Measurements from ENCODE around the gene AKT1S1. TPM values are rescaled to one million over a fixed set of nuclear protein-coding genes. Genes with fewer than 3 reads are reported as not detected.

AKT1S1 gene
- polyA plus RNA-seq, 1 experiment = 42.0 TPM

DNA sequence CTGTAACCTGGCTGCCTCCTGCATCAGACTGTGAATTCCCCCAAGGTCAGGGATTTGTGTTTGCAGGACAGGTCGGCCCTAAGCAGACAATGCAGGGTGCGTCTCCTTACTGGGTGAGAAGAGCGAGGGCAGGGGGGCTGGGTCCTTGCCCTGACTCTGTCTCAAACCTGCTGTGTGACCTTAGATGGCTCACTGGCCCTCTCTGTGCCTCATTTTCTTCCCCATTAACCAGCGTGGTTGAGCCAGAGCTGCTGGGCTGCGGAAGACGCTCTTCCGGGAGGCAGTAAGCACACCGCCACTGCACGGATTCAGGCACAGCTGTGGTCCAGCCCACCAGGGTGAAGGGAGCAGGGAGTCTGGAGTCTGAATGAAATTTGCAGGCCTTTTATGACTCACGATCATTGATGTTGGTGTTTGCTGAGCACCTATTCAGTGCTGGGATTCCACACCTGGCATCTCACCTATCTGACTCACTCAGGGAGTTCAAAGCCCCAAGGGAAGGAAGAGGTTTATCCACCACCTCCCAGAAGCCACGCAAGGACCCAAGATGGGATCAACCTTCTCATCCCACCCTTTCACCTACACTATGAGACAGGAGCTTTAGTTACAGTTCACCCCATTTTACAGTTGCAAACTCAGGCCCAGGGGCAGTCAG is 2.5 kb downstream of the AKT1S1 start:
- TF ChIP-seq, protein P1, sequence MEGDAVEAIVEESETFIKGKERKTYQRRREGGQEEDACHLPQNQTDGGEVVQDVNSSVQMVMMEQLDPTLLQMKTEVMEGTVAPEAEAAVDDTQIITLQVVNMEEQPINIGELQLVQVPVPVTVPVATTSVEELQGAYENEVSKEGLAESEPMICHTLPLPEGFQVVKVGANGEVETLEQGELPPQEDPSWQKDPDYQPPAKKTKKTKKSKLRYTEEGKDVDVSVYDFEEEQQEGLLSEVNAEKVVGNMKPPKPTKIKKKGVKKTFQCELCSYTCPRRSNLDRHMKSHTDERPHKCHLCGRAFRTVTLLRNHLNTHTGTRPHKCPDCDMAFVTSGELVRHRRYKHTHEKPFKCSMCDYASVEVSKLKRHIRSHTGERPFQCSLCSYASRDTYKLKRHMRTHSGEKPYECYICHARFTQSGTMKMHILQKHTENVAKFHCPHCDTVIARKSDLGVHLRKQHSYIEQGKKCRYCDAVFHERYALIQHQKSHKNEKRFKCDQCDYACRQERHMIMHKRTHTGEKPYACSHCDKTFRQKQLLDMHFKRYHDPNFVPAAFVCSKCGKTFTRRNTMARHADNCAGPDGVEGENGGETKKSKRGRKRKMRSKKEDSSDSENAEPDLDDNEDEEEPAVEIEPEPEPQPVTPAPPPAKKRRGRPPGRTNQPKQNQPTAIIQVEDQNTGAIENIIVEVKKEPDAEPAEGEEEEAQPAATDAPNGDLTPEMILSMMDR (IDR thresholded peaks at IDR 0.05; ENCODE audit: insufficient read depth, low read depth, low read length) = no peak
- DNase-seq (ENCODE audit: low read depth) = no peak
- H3K4me3 ChIP-seq (ENCODE audit: low read depth, low read length) = no peak overlapping the region
- POLR2A ChIA-PET = no interaction called here
- H3K36me3 ChIP-seq (ENCODE audit: control insufficient read depth, insufficient read depth, low read length) = peaks cover 5% of the 10 kb centered on the region
- H3K27me3 ChIP-seq (ENCODE audit: control insufficient read depth, insufficient read depth, low read length) = no peaks in the 10 kb centered on the region
- CTCF ChIA-PET = no interaction called here

DNA sequence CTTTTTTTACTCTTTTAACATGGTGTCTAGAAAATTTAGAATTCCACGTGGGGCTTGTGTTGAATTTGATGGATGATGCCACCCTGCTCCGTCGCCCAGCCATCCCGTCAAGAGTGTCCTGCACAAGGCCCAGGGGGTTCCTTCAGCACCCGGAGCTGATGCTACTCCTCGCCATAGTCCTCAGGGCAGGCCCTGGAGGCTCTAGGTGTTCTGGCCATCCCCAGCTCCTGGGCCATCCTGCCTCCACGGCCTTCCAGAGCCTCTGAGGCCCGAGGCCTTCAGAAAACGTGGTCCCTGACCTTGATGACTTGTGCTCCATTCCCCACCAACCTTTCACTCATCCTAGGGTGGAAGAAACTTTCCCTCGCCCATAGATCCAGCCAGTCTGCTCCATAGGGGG is 3.3 kb downstream of the AKT1S1 start:
- POLR2A ChIA-PET = no interaction called here
- TF ChIP-seq, protein P1 (IDR thresholded peaks at IDR 0.05; ENCODE audit: insufficient read depth, low read depth, low read length) = no peak
- no peak for DNase-seq (ENCODE audit: low read depth)
- H3K36me3 ChIP-seq (ENCODE audit: control insufficient read depth, insufficient read depth, low read length) = peaks cover 3% of the 10 kb centered on the region; the same call in 1 of the 2 replicates
- no peaks in the 10 kb centered on the region for H3K27me3 ChIP-seq (ENCODE audit: control insufficient read depth, insufficient read depth, low read length)
- H3K4me3 ChIP-seq (ENCODE audit: low read depth, low read length) = no peak overlapping the region
- CTCF ChIA-PET = no interaction called here

DNA sequence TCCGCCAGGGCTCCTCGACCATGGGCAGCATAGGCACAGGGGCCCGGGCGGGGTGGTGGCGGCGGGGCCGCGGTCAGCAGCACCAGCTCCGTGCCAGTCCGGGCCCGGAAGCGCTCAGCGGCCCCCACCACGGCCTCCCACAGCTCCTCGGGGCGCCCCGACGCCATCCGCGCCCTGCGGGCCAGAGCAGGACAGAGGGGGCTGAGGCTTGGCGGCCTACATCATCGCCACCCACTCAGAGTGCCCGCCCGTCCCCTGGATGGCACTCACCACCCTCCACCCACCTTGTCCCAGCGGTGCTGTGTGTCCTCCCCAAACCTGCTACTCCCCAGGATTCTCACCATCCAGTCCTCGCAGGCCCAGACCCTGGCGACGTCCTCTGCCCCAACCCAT is 4.0 kb downstream of the AKT1S1 start:
- ChIA-PET POLR2A (no interaction called here), CTCF (no interaction called here)
- Histone ChIP-seq H3K4me3 (ENCODE audit: low read depth, low read length) (no peak overlapping the region), H3K27me3 (ENCODE audit: control insufficient read depth, insufficient read depth, low read length) (no peaks in the 10 kb centered on the region), H3K36me3 (ENCODE audit: control insufficient read depth, insufficient read depth, low read length) (peaks cover 3% of the 10 kb centered on the region; the same call in 1 of the 2 replicates)
- TF ChIP-seq, protein P1 (IDR thresholded peaks at IDR 0.05; ENCODE audit: insufficient read depth, low read depth, low read length) = no peak
- no peak for DNase-seq (ENCODE audit: low read depth)

DNA sequence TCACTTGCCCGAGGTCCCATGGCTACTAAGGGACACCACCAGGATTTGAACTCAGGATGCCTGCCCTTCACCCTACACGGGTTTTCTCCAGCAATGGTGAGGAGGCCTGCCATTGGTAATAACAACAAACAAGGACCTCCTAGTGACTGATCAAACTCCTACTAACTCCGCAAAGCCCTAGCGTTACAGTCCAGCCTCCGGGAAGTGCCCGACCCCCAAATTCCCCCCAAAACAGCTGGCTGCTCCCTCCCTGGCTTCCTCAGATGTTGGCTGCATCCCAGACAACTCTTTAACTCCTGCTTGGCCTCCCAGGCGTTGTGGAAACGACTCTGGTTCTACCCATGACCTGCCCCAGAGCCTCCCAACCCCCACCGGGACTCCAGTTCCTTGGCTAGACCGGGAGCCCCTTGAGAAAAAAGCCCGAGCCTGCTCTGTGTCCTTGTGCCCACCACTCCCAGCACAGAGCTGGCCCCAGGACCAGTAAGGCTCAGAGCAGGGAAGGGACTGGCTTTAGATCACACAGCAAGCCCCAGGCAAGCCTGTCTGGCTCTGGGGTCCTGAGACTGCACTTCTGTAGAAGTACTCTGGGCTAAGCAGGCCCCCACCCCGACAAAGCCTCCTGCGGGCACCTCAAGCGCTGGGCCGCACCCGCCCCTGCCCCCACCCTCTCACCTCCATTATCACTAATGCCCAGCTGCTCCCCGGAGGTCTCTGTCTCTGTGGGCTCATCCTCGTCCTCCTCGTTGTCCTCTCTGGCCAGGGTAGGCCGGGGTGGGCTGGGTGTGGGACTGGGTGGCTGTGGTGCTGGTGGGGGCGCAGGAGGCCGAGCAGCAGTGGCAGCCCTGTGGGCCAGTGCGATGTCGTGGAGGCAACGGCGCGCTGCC is 4.7 kb downstream of the AKT1S1 start:
- TF ChIP-seq, protein P1 (IDR thresholded peaks at IDR 0.05; ENCODE audit: insufficient read depth, low read depth, low read length) = no peak
- no peak for DNase-seq (ENCODE audit: low read depth)
- H3K4me3 ChIP-seq (ENCODE audit: low read depth, low read length) = no peak overlapping the region
- H3K27me3 ChIP-seq (ENCODE audit: control insufficient read depth, insufficient read depth, low read length) = no peaks in the 10 kb centered on the region
- ChIA-PET POLR2A (no interaction called here), CTCF (no interaction called here)
- peaks cover 3% of the 10 kb centered on the region; the same call in 1 of the 2 replicates for H3K36me3 ChIP-seq (ENCODE audit: control insufficient read depth, insufficient read depth, low read length)

DNA sequence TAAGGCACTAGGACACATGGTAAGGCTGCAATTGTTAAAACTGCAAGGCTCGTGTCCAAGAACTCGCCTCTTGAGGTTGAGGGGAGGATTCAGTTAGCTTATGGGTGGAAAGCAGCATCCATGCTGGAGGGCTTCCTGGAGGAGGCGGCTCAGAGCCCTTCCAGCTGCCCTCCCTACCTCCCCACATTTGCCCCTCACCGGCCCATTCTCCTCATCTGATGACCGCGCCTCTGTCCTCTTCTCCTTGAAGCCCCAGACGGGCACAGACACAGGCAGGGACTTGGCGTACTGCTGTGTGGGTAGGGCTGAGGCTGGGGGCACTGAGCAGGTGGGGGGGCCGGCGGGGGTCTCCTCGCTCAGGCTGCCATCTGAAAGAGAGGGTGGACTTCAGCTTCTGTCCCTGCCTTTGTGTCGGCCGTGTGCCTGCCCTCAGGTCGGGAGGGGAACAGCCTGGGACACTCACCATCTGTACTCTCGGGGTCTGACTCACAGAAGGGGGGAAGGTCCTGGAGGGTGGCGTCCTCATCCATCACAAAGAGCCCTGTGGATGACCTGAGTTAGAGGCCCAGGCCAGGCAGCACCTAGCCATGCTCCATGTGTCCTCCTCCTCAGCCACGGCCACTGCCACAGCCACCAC is 5.7 kb downstream of the AKT1S1 start:
- ChIA-PET POLR2A (no interaction called here), CTCF (no interaction called here)
- peaks cover 3% of the 10 kb centered on the region; the same call in 1 of the 2 replicates for H3K36me3 ChIP-seq (ENCODE audit: control insufficient read depth, insufficient read depth, low read length)
- no peak for DNase-seq (ENCODE audit: low read depth)
- TF ChIP-seq, protein P1 (IDR thresholded peaks at IDR 0.05; ENCODE audit: insufficient read depth, low read depth, low read length) = no peak
- H3K27me3 ChIP-seq (ENCODE audit: control insufficient read depth, insufficient read depth, low read length) = no peaks in the 10 kb centered on the region
- no peak overlapping the region for H3K4me3 ChIP-seq (ENCODE audit: low read depth, low read length)
